HepG2 (cell line): Measurements from ENCODE around the gene PARN.

Source experiments
- ZBTB1 ChIP-seq: sonication (generic); formaldehyde crosslinking; IDR thresholded peaks from 2 replicates; pipeline ENCODE4 v1.4.0; 2020; ENCODE audit warnings: missing genetic modification reagents, borderline replicate concordance
- ZNF318 ChIP-seq: sonication (generic); formaldehyde crosslinking; IDR thresholded peaks from 2 replicates; pipeline ENCODE4 v1.4.0; 2020; ENCODE audit warnings: mild to moderate bottlenecking, missing genetic modification reagents

- TF ChIP-seq ZNF318 (CRISPR knock-in tag) = no peak
- TF ChIP-seq ZBTB1 (CRISPR knock-in tag) = no peak
Observed at GRCh38 chr16:14611660-14612059, 18.4 kb downstream of the PARN start.
